CD4-positive, alpha-beta T cell treated with Interleukin-17A for 4 hours (primary cell): ENCODE measurements around the gene HIPK4.
"Not testable (repeated sequence)": the region's sequence is repeated elsewhere in the genome, so short reads cannot be mapped to it uniquely, and the experiment has no call there.

Experiments
- DNase-seq: peaks from one replicate; pipeline ENCODE4 v3.0.0-alpha.2; 2020; ENCODE audit warnings: mixed read lengths

Gene HIPK4

DNA sequence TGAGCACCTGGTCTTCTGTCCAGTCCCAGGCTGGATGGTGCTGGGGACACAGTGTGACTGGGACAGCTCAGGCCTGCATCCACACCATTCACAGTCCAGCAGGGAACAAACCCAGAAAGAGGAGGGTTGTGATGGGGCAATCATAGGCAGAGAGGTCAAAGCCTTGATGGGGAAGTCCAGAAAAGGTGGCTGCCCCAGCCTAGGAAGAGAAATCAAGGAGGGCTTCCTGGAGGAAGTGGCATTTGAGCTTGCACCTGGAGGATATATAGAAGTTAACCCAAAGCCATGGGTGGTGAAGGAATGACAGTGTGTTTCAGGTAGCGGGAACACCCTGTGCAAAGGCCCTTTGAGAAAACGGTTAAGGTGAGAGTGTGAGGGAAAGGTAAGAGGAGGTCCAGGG lies 25.8 kb upstream of the HIPK4 start:
- DNase-seq: no peak

DNA sequence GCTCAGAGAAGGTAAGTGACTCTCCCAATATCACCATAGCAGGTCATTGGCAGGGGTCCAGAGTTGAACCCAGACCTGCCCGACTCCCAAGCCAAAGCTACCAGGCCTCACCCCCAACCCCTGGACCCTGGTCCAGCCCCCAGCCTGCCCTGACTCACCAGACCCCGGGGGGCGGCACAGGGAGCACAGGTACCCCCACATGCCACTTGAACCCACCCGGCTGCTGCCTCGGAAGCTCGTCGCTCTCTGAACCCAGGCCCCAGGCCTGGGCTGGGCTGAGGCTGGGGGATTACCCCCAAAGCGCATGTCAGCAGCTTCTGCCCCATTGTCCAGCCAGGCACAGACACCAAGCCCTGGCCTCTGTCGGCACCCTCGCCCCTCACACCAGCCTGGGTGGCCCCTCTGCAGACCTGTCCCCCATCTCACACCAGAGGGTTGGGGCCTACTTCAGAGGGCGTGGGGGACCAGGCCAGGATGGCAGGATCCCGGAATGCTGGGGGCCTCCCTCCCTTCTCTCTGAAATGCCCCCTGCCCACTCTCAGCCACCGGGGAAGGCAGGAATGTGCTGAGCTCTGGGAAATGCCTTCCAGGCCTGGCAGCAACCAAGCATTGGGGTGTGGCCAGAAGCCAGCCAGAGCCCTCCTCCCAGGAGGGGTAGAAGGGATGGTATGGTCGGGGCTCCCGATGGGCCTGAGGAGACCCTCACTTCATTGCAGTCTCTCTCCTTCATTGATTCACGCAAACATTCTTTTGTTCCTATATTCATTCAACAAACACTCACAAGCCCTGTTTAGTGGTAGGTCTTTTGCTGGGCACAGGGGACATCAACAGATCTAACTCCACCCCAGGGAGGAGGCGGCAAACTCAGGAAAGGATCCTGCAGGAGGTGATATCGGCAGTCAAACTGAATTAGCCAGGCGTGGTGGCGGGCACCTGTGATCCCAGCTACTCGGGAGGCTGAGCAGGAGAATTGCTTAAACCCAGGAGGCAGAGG lies 24.9 kb upstream of the HIPK4 start:
- DNase-seq: no peak

DNA sequence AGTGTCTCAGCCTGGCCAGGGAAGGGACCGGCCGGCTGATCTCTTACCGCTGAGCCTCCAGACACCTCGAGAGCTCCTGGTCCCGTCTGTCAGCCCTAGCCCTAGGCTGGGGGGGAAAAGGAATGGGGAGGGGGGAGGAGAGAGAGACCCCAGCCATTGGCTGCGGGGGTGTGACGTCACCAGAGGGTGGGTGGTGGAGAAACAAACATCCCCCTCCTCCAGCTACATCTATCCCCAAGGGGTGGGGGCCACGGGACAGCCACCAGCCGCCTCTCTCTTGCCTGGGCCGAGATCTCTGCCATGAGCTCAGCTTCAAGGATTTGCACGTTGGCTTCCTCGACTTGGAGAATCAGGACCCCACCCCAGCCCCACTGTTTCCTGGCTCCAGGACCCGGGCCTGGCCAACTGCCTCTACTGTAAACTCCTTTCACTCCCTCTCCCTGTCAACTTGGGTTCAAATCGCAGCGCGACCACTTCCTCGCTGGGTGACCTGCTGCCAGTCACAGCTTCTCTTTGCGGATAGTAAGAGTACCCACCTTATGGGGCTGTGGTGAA lies 23.4 kb upstream of the HIPK4 start, which contains the start of gene PRX:
PRX (minus strand) TSS at position 88 of the 555 bp plus-strand sequence. CDS start 5,446 bp downstream, outside the sequence.
- no peak for DNase-seq

DNA sequence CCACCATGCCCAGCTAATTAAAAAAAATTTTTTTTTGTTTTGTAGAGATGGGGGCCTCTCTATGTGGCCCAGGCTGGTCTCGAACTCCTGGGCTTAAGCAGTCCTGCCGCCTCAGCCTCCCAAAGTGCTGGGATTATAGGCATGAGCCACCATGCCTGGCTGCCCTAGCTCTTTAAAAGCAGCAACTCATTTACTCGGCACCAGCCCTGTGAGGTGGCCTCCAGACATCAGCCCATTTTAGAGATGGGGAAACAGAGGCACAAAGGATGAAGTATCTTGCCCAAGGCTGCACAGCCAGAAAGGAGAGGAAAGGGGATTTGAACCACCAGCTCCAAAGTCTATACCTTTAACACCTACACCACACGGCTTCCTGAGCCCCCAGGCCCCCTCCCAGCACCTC lies 22.9 kb upstream of the HIPK4 start:
- DNase-seq: no peak

DNA sequence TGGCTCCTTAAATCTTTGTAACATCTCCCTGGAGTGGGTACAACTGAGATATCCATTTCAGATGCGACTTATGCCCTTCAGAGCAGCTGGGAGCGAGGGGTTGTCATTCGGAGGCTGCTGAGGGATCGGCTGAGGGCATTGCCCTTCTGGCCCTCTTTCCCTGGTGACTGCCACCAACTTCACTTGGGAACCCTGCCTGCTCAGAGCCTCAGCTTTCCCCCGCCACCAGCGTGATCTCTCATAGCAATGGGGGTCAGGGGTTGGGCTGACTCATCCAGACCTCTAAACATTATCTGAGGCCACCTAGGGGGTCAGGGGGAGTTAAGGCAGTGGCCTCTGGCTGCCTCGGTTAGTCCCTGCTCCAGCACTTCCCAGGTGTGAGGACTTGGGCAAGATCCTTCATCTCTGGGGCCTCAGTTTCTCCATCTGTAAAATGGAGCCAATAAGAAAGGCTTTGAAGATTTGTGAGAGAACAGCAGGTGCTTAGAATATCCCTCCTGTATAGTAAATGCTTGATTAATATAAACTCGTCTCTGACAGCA lies 22.0 kb upstream of the HIPK4 start:
- no peak for DNase-seq

DNA sequence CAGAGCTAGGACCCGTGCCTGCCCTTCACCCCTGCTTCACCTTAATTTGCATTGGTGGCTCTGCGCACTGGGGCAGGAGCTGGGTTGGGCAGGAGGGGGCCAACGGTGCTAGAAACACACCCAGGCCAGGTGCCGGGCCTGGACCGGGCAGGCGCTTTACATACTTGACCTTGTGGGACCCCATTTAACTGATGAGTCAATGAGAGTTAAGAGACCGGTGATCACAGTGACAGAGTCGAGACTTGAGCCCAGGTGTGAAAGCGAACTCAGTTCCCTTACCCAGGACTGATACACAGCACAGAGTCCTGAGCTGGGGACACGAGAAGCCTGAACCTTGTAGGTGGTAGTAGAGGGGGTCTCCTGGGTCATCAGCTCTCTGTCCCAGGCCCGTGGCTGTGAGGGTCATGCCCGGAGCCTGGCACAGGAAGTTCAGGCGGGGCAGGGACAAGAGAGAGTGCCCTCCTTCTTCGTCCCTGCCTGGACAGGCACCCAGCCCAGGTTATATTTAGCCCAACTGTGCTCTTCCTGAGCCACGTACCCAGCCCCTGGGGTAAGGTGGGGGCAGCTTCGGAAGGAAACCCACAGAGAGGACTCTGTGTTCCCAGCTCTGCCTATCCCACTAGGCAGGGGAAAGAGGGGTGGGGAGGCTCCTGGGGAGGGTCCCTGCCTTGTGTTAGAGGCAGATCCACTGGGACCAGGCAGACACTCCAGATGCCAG lies 21.3 kb upstream of the HIPK4 start:
- DNase-seq: no peak

DNA sequence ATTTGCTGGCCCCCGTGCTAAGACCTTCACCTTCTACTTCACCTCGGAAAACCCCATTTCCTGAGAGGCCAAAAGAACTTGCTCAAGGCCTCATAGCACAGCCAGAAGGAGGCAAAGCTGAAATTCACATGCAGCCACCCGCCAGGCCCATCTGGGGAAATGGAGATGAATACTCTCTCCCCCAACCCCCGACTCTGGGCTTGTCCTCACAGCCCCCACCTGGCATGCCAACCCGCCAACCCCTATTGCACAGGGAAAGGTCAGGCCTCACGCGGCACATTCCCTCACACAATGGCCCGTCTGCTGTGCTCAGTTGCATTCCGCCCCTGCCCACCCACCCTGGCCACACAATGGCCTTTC lies 20.0 kb upstream of the HIPK4 start:
- DNase-seq: no peak

DNA sequence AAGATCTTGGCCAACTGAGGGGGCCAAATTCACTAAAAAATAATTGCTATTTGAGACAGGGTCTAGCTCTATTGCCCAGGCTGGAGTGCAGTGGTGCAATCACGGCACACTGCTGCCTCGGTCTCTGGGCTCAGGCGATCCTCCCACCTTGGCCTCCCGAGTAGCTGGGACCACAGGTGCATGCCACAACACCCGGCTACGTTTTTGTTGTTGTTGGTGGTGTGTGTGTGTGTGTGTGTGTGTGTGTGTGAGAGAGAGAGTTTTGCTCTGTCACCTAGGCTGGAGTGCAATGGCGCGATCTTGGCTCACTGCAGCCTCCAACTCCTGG lies 18.6 kb upstream of the HIPK4 start:
- not testable (repeated sequence) for DNase-seq

DNA sequence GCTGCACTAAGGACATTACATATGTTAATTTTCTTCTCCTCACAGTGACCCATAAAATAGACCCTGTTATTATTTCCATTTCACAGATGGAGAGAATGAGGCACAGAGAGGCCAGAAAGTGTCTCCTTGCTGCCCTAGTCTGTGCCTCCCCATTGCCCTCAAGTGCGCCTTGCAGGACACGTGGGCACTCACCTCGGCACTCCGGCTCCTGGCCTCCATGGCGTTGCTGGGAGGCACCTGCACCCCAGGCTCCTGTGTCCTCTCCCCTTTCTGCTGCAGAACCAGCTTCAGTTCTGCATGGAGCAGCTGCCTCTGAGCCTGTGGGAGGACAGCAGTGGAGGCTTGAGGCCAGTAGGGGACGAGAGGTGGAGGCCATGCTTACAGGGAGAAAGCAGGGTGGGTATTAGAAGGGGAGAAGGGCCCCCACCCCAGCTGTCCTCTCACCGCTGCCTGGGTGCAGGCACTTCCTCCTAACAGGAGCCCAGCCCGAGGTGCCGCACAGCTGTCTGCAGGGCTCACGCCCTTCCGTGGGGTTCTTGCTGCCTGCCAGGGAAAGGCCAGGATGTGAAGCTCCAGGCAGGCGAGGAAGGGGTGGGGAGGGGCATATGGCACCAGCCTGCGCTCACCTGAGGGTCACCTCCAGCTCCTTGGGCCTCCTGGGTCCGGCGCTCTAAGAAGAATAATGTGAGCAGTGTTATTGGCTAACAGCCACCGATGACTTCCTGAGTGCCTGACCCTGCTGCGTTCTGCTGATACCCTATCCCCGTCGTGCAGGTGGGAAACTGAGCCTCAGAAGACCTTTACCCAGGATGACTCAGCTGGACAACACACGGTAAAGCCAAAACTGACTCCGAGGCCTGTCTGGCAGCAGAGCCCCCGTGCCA lies 18.0 kb upstream of the HIPK4 start:
- DNase-seq: peak; percentile 15

DNA sequence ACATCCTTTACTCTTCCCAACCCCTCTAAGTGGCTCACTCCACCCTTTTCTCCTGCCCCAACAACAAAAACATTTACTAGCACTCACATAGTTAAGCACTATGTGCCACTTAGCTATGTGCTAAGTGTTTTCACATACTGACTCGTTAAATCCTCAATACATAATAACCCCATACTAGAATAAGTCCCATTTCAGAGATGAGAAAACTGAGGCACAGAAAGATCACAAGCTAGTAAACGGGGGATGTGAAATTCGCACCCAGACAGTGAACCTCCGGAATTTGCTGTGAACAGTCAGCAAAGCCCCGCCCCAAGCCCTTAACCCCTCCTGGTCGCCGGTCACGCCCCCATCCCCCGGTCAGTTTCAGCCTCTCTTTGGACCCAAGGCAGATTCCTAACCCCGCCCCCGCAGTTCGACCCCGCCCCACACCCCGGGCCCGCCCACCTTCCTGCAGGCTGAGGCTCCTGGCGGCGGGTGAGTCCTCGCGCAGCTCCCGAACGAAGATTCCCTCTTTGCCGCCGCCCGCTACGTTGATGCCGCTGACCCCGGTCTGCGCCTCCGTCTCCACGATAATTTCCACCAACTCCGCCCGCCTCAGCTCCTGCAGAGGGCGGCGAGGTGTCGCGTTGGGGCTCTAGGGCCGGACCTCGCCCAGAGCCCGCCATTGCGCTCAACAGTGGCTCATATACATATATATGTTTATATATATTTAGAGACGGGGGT lies 13.4 kb upstream of the HIPK4 start:
- peak; percentile 90 for DNase-seq

DNA sequence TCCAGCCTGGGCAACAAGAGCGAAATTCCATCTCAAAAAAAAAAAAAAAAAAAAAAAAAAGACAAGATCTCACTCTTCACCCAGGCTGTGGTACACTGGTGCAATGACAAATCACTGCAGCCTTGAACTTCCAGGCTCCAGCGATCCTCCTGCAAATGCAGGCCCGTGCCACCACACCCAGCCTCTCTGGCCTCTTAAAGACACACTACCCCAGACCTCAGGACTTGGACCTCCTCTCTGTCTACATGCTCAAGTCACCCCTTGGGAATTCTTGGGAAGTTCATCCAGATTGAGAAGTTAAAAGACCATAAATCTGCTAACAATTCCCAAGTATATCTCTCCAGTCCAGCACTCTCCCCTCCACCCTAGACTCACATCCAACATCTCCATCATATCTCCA lies 10.6 kb upstream of the HIPK4 start:
- no peak for DNase-seq

DNA sequence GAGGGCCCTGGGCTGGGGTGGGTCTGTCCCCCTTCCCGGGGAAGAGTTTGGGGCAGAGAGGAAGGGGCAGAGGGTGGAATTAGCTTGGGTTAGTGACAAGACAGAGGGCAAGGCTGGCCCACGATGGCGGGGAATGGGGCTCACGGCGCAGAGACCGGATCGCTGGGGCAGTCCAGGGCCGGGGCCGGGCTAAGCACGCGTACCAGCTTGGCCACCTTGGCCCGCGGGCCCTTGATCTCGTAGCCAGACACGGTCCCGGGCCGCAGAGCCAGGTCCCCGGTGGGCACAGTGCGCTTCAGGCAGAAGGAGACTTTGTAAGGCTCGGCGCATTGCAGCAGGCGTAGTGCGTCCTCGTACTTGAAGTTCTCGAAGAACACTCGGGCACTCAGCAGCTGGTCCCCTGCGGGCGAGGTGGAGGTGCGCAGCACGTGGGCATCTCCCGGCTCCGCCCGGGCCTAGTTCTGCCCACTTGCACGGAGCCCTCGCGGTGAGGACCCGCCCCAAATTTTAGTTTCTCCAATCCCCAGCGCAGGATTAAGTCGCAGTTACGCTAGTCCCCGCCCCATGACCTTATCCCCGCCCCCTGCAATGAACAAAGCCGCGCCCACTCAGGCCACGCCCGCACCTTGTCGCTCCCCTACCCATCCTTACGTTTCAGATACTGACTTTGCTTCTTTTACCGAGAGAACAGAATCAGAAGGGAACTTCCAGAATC lies 8.6 kb upstream of the HIPK4 start:
- DNase-seq: peak; percentile 84

DNA sequence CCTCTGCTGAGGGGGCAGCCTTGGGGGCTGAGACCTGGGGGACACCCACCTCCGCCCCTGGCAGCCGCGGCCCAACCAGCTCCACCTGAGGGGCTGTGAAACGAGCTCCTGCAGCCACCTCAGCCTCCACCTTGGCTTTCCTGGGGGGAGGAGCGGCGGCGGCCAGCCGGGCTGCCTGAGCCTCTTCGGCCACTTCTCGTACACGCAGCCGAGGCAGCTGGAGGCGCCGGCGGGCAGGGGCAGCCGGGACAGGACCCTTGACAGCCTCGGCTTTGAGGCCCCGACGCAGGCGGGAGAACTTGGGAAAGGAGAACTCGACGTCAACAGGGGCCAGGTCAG lies 7.6 kb upstream of the HIPK4 start:
- DNase-seq: no peak

DNA sequence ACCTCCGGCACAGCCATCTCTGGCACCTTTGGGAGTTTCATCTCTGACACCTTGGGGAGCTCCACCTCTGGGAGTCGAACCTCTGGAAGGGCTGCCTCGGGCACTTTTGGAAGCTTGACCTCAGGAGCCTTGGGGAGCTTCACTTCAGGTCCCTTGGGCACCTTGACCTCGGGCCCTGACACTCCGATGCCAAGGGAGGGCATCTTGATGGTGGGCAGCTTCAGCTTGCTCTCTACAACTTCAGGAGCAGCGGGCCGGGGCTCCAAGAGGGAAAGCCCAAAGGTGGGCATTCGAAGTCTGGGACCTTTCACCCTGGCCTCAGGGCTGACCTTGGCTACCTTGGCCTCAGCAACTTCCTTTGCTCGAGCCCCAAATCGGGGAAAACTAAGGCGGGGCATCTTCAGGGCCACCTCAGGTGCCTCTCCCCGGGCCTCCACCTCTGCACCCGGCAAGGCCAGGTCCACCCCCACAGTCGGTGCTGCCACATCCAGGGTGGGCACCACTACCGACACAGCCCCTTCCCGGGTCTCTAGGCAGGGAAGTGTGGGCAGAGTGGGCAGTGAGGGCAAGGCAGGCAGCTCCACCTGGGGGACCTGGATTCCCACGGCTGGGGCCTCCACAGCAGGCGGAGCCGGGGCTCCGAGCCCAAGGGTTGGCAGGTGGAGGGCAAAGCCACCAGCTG lies 7.0 kb upstream of the HIPK4 start:
- DNase-seq: no peak

DNA sequence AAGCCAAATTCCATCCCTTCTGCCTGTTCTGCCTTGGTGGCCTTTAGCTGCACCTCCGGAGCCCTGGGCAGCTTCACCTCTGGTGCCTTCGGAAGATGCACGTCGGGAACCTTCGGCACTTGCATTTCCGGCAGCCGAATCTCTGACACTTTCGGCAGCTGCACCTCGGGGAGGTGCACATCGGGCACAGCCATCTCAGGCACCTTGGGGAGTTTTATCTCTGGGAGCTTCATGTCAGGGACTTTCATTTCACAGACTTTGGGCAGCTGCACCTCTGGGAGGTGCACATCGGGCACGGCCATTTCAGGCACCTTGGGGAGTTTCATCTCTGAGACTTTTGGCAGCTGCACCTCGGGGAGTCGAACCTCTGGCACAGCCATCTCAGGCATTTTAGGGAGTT lies 6.0 kb upstream of the HIPK4 start:
- DNase-seq: no peak

DNA sequence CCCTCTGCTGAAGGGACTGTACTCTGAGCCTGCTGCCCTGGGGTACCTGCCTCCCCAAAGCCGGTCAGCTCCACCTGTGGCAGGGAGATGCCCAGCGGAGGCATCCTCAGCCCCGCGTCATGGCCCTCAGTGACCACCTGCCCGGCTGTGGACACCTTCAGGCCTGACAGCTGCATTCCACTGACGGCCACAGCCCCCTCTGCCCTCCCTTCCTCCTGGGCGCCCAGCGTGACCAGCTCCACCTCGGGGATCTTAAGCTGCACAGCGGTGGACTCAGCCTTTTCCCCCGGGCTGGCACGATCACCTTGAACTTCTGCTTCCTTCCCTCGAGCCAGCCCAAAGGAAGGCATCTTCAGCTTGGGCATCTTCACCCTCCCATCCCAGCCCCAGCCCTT lies 4.8 kb upstream of the HIPK4 start:
- DNase-seq: no peak

DNA sequence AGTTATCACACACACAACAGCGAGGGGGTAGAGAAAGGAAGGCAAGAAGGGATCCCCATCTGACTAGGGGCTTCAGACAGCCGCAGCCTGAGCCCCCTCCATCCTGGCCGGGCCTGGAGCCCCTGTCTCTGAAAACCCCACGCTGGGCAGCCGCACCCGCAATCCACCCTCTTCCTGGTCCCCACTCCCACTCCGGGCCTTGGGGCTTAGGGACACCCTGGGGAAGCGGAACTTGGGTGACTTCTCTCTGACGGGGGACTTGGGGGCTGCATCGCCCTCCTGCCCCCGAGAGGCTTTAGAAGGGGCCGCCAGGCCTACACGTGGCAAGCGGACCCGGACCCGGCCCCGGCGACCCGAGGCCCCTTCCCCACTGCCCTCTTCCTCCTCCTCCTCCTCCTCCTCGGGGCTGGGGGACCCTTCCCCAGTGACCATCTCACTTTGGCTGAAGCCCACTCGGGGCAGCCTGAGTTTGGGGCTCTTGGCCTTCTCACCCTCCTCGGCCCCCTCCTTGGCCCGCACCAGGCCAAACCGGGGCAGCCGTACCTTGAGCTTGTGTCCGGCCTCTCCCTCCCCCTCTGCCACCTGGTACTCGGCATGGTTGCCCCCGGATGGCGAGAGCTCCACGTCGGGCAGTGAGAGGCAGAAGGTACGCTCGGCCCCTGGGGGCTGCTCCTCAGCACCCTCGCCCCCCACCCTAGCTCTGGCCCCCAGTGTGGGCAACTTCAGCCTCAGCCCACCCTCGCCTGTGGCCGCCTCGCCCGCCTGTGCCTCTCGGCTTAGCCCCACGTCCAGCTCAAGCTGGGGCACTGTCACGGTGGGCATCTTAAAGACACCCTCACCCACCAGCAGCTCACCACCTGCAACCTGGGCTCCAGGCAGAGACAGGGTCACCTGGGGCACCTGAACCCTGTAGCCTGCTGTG lies 4.2 kb upstream of the HIPK4 start:
- DNase-seq: no peak

DNA sequence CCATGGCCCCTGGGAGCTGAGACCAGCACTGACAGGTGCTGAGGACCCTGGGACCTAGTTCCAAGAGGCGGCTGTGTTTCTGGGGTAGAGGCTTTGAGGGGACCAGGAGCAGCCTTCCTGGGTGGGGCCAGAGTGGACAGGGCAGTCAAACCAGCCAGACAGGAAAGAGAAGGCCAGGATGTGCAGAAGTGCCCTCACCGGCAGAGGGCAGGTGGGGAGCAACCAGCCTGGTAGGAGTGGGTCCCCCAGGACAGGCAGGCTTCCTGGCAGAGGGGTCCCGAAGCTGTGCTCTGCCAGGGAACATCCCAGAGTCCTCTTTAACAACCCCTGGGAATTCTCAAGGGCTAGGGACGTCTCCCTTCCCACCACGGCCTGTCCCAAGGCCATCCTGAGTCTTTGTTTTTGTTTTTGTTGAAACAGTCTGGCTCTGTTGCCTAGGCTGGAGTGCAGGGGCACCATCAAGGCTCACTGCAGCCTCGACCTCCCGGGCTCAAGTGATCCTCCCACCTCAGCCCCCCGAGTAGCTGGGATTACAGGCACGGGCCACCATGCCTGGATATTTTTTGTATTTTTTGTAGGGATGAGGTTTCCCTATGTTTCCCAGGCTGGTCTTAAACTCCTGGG lies 3.0 kb upstream of the HIPK4 start:
- no peak for DNase-seq

DNA sequence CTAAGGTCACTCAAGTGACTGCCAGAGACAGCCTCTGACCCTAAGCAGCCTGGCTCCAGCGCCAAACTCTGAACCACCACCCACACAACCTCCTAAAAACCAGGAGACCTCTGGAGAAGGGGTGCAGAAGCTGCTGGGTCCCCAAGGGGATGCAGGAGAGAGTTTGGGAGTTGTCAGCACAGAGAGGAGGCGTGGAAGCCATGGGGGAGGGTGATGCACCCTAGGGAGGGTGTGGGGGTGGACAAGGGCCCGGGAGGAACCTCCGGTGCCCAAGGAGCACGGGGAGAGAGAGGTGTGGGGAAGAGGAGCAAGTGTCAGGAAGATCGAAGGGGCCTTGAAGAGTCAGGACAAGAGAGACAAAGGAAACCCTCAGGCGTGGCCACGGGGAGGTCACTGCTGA lies 2.1 kb upstream of the HIPK4 start:
- no peak for DNase-seq
